SK-N-SH treated with all-trans-retinoic acid at 6 μM for 48 hours (cell line): Measurements from ENCODE around the gene BTBD8.

Experiments used
- ATAC-seq: fragments of 200-7000 bp; cut with Tn5 transposase; 3 replicates; pipeline ENCODE4 v1.9.1; 2020; ENCODE audit warnings: mild to moderate bottlenecking, moderate library complexity
- ARNTL ChIP-seq: fragments of 450-650 bp; formaldehyde crosslinking; IDR thresholded peaks from 2 replicates; pipeline ENCODE4 v1.5.0; 2020; ENCODE audit warnings: low read depth, mild to moderate bottlenecking, moderate library complexity, borderline replicate concordance
- BACH2 ChIP-seq: fragments of 250-450 bp; sonication (Bioruptor Pico); IDR thresholded peaks from 2 replicates; pipeline ENCODE4 v1.9.0; 2021; ENCODE audit warnings: mild to moderate bottlenecking, borderline replicate concordance
- CSDC2 ChIP-seq: fragments of 250-450 bp; sonication (Bioruptor Pico); IDR thresholded peaks from 2 replicates; pipeline ENCODE4 v1.5.0; 2020; ENCODE audit warnings: mild to moderate bottlenecking, moderate library complexity
- CSRNP3 ChIP-seq: fragments of 250-450 bp; sonication (Bioruptor Pico); IDR thresholded peaks from 2 replicates; pipeline ENCODE4 v1.5.1; 2021; ENCODE audit warnings: mild to moderate bottlenecking, moderate library complexity
- ESRRG ChIP-seq: fragments of 250-450 bp; sonication (Bioruptor Pico); IDR thresholded peaks from 2 replicates; pipeline ENCODE4 v1.6.1; 2021; ENCODE audit warnings: mild to moderate bottlenecking
- GLIS3 ChIP-seq: fragments of 250-450 bp; sonication (Bioruptor Pico); IDR thresholded peaks from 2 replicates; pipeline ENCODE4 v1.5.0; 2020; ENCODE audit warnings: mild to moderate bottlenecking, moderate library complexity
- ISL1 ChIP-seq: fragments of 250-450 bp; sonication (Bioruptor Pico); IDR thresholded peaks from 2 replicates; pipeline ENCODE4 v2.1.2; 2022; ENCODE audit warnings: mild to moderate bottlenecking, moderate library complexity
- OSR1 ChIP-seq: fragments of 250-450 bp; sonication (Bioruptor Pico); IDR thresholded peaks from 2 replicates; pipeline ENCODE4 v1.8.0; 2022; ENCODE audit warnings: moderate library complexity, mild to moderate bottlenecking, inconsistent platforms
- PATZ1 ChIP-seq: fragments of 250-450 bp; sonication (Bioruptor Pico); IDR thresholded peaks from 2 replicates; pipeline ENCODE4 v1.8.0; 2020; ENCODE audit warnings: mild to moderate bottlenecking, moderate library complexity, borderline replicate concordance
- POU6F1 ChIP-seq: fragments of 250-450 bp; sonication (Bioruptor Pico); IDR thresholded peaks from 2 replicates; pipeline ENCODE4 v1.8.0; 2021; ENCODE audit warnings: low read depth, mild to moderate bottlenecking, moderate library complexity, borderline replicate concordance
- PPARA ChIP-seq: fragments of 250-450 bp; sonication (Bioruptor Pico); IDR thresholded peaks from 2 replicates; pipeline ENCODE4 v1.5.0; 2020; ENCODE audit warnings: mild to moderate bottlenecking, borderline replicate concordance
- RARB ChIP-seq: fragments of 250-450 bp; sonication (Bioruptor Pico); IDR thresholded peaks from 2 replicates; pipeline ENCODE4 v1.8.0; 2021; ENCODE audit warnings: mild to moderate bottlenecking, moderate library complexity
- SNAI2 ChIP-seq: fragments of 250-450 bp; sonication (Bioruptor Pico); IDR thresholded peaks from 2 replicates; pipeline ENCODE4 v1.5.0; 2020; ENCODE audit warnings: mild to moderate bottlenecking, moderate library complexity
- TCF4 ChIP-seq: fragments of 250-450 bp; sonication (Bioruptor Pico); IDR thresholded peaks from 2 replicates; pipeline ENCODE4 v1.8.0; 2021; ENCODE audit warnings: mild to moderate bottlenecking, moderate library complexity, borderline replicate concordance
- TOX ChIP-seq: fragments of 250-450 bp; sonication (Bioruptor Pico); IDR thresholded peaks from 2 replicates; pipeline ENCODE4 v1.8.0; 2021; ENCODE audit warnings: mild to moderate bottlenecking, moderate library complexity, borderline replicate concordance
- ZC3H10 ChIP-seq: fragments of 250-450 bp; sonication (Bioruptor Pico); IDR thresholded peaks from 2 replicates; pipeline ENCODE4 v1.5.1; 2021; ENCODE audit warnings: mild to moderate bottlenecking, moderate library complexity
- ZFP3 ChIP-seq: fragments of 250-450 bp; sonication (Bioruptor Pico); IDR thresholded peaks from 2 replicates; pipeline ENCODE4 v1.5.0; 2020; ENCODE audit warnings: mild to moderate bottlenecking, moderate library complexity
- ZNF565 ChIP-seq: fragments of 450-650 bp; formaldehyde crosslinking; conservative IDR thresholded peaks from 2 replicates; pipeline ENCODE4 v1.5.0; 2020; ENCODE audit warnings: low read depth, mild to moderate bottlenecking, moderate library complexity
- ZNF70 ChIP-seq: fragments of 450-650 bp; formaldehyde crosslinking; IDR thresholded peaks from 2 replicates; pipeline ENCODE4 v1.5.0; 2020; ENCODE audit warnings: mild to moderate bottlenecking, moderate library complexity
- ZNF8 ChIP-seq: fragments of 450-650 bp; formaldehyde crosslinking; IDR thresholded peaks from 2 replicates; pipeline ENCODE4 v1.5.0; 2020; ENCODE audit warnings: mild to moderate bottlenecking, moderate library complexity
- TF ChIP-seq, protein P1 (sequence below): fragments of 250-450 bp; sonication (Bioruptor Pico); IDR thresholded peaks from 2 replicates; pipeline ENCODE4 v1.5.0; 2020; ENCODE audit warnings: mild to moderate bottlenecking, moderate library complexity
- TF ChIP-seq, protein P2 (sequence below): fragments of 250-450 bp; sonication (Bioruptor Pico); IDR thresholded peaks from 2 replicates; pipeline ENCODE4 v1.5.1; 2020; ENCODE audit warnings: low read depth, mild to moderate bottlenecking, moderate library complexity

Gene BTBD8

GRCh38 chr1:92105546-92106081, 25.5 kb downstream of the BTBD8 start:
- no peak for TF ChIP-seq ISL1 (CRISPR knock-in tag)
- no peak for TF ChIP-seq RARB (CRISPR knock-in tag)
- TF ChIP-seq TCF4 (CRISPR knock-in tag): no peak
- TF ChIP-seq PPARA: no peak
- TF ChIP-seq GLIS3: no peak
- TF ChIP-seq OSR1 (CRISPR knock-in tag): no peak
- TF ChIP-seq ZNF8: no peak
- TF ChIP-seq ZNF70 (CRISPR knock-in tag): no peak
- no peak for TF ChIP-seq ZNF565
- TF ChIP-seq SNAI2 (CRISPR knock-in tag): no peak
- no peak for TF ChIP-seq ZC3H10
- TF ChIP-seq POU6F1 (CRISPR knock-in tag): no peak
- TF ChIP-seq ESRRG (CRISPR knock-in tag): no peak
- no peak for TF ChIP-seq ZFP3 (CRISPR knock-in tag)
- no peak for TF ChIP-seq CSRNP3 (CRISPR knock-in tag)
- TF ChIP-seq, protein P1, sequence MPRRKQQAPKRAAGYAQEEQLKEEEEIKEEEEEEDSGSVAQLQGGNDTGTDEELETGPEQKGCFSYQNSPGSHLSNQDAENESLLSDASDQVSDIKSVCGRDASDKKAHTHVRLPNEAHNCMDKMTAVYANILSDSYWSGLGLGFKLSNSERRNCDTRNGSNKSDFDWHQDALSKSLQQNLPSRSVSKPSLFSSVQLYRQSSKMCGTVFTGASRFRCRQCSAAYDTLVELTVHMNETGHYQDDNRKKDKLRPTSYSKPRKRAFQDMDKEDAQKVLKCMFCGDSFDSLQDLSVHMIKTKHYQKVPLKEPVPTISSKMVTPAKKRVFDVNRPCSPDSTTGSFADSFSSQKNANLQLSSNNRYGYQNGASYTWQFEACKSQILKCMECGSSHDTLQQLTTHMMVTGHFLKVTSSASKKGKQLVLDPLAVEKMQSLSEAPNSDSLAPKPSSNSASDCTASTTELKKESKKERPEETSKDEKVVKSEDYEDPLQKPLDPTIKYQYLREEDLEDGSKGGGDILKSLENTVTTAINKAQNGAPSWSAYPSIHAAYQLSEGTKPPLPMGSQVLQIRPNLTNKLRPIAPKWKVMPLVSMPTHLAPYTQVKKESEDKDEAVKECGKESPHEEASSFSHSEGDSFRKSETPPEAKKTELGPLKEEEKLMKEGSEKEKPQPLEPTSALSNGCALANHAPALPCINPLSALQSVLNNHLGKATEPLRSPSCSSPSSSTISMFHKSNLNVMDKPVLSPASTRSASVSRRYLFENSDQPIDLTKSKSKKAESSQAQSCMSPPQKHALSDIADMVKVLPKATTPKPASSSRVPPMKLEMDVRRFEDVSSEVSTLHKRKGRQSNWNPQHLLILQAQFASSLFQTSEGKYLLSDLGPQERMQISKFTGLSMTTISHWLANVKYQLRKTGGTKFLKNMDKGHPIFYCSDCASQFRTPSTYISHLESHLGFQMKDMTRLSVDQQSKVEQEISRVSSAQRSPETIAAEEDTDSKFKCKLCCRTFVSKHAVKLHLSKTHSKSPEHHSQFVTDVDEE (CRISPR knock-in tag): no peak
- no peak for ATAC-seq

DNA sequence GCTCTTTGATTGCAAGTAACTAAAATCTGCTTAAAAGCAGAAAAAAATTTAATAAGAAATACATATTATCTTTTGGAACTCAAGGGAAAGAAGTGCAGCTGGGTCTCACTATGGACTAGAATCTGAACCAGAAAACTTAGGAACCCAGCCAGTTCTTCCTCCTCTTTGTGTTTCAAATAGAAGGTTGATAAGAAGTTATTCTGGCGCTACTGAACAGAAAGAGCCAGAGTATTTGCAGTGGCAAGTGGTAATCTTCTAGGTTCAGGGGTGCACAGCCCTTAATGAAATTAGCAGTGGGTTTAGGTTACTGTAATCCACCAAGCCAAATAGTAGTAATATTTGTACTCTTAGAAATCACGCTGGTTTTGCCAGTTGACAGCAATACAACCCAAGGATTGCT, 28.5 kb downstream of the BTBD8 start:
- no peak for ATAC-seq
- TF ChIP-seq, protein P2, sequence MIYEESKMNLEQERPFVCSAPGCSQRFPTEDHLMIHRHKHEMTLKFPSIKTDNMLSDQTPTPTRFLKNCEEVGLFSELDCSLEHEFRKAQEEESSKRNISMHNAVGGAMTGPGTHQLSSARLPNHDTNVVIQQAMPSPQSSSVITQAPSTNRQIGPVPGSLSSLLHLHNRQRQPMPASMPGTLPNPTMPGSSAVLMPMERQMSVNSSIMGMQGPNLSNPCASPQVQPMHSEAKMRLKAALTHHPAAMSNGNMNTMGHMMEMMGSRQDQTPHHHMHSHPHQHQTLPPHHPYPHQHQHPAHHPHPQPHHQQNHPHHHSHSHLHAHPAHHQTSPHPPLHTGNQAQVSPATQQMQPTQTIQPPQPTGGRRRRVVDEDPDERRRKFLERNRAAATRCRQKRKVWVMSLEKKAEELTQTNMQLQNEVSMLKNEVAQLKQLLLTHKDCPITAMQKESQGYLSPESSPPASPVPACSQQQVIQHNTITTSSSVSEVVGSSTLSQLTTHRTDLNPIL (CRISPR knock-in tag): no peak
- TF ChIP-seq ESRRG (CRISPR knock-in tag): no peak
- no peak for TF ChIP-seq ZFP3 (CRISPR knock-in tag)
- no peak for TF ChIP-seq RARB (CRISPR knock-in tag)
- no peak for TF ChIP-seq POU6F1 (CRISPR knock-in tag)
- no peak for TF ChIP-seq TCF4 (CRISPR knock-in tag)
- no peak for TF ChIP-seq ISL1 (CRISPR knock-in tag)
- no peak for TF ChIP-seq ZNF565
- TF ChIP-seq TOX: no peak
- no peak for TF ChIP-seq CSRNP3 (CRISPR knock-in tag)
- TF ChIP-seq ZC3H10: no peak
- TF ChIP-seq ARNTL (CRISPR knock-in tag): no peak
- no peak for TF ChIP-seq CSDC2 (CRISPR knock-in tag)
- no peak for TF ChIP-seq BACH2 (CRISPR knock-in tag)
- no peak for TF ChIP-seq ZNF8
- TF ChIP-seq SNAI2 (CRISPR knock-in tag): no peak
- TF ChIP-seq PATZ1: no peak
- TF ChIP-seq, protein P1 (CRISPR knock-in tag): no peak
- TF ChIP-seq, all 23 proteins: peak for 0
